NB4 (cell line): Measurements from ENCODE around the gene SLC5A4.

Experiments used
- CTCF ChIP-seq: IDR thresholded peaks from one replicate; pipeline ENCODE4 v1.5.1; 2012; ENCODE audit warnings: low read depth, low read length
- MAX ChIP-seq: IDR thresholded peaks from 2 replicates; pipeline ENCODE4 v1.6.1; 2011; ENCODE audit warnings: low read depth, low read length
- POLR2A ChIP-seq: IDR thresholded peaks from 2 replicates; pipeline ENCODE4 v1.6.1; 2011; ENCODE audit warnings: mild to moderate bottlenecking; ENCODE audit not compliant: insufficient read length; ENCODE audit errors: extremely low read depth

- TF ChIP-seq CTCF (no peak), POLR2A (no peak), MAX (no peak)
Measured at GRCh38 chr22:32217465-32217864, 37.7 kb downstream of the SLC5A4 start.
